LNCAP (cell line): ENCODE results near the gene RSU1.

Experiments
- CTCF ChIP-seq: fragments of 450-650 bp; IDR thresholded peaks from 2 replicates; pipeline ENCODE4 v1.5.1; 2017; ENCODE audit warnings: mild to moderate bottlenecking

Gene RSU1

GRCh38 chr10:16544591-16544990 is 272.6 kb downstream of the RSU1 start:
- no peak for TF ChIP-seq CTCF

- TF ChIP-seq CTCF: no peak
These were observed 273.1 kb downstream of the RSU1 start for GRCh38 chr10:16544099-16544498.
